H1 (cell line): ENCODE data around the gene ANKS1B. TPM values are rescaled to one million over a fixed set of nuclear protein-coding genes. Genes with fewer than 3 reads are reported as not detected.

Source experiments
- CTCF ChIA-PET: fragments of 300-600 bp; sonication (Branson Sonifier 250); formaldehyde crosslinking; loops from one replicate; lab custom pipeline; 2021; ENCODE audit not compliant: partially characterized antibody; lab: Charles Lee
- POLR2A ChIA-PET: fragments of 300-600 bp; sonication (Branson Sonifier 250); formaldehyde crosslinking; loops from one replicate; lab custom pipeline; 2021; ENCODE audit warnings: inconsistent platforms; ENCODE audit not compliant: partially characterized antibody; lab: Charles Lee
- DNase-seq, 2 experiments: peaks; one replicate each; pipeline versions ENCODE4 v3.0.0 to v3.0.0-alpha.2; 2010 to 2022; ENCODE audit warnings: low spot score in 2 of 2, low read depth in 1 of 2, mixed read lengths in 1 of 2
- FAIRE-seq: peaks from 2 replicates; lab custom pipeline; 2011; peaks lifted over from hg19 to GRCh38; lab: Jason Lieb, UNC
- H2AFZ ChIP-seq: 2 replicates; pipeline ENCODE4 v1.8.1; 2012; ENCODE audit warnings: low read length, inconsistent platforms
- H2AK5ac ChIP-seq: 2 replicates; pipeline ENCODE4 v1.6.1; 2013; ENCODE audit warnings: low read depth, low read length
- H2BK120ac ChIP-seq: replicated peaks from 2 replicates; pipeline ENCODE3; 2013; ENCODE audit warnings: low read depth, low read length, inconsistent platforms
- H2BK12ac ChIP-seq: 2 replicates; pipeline ENCODE4 v1.6.1; 2013; ENCODE audit warnings: low read depth, low read length
- H2BK15ac ChIP-seq: 2 replicates; pipeline ENCODE4 v1.6.1; 2013; ENCODE audit warnings: low read length
- H2BK20ac ChIP-seq: 2 replicates; pipeline ENCODE4 v1.6.1; 2013; ENCODE audit warnings: low read length
- H2BK5ac ChIP-seq: 2 replicates; pipeline ENCODE4 v1.6.1; 2013; ENCODE audit warnings: low read depth, low read length
- H3K14ac ChIP-seq: 2 replicates; pipeline ENCODE4 v1.6.1; 2013; ENCODE audit warnings: inconsistent platforms; ENCODE audit not compliant: insufficient read length
- H3K18ac ChIP-seq: 2 replicates; pipeline ENCODE4 v1.6.1; 2013; ENCODE audit warnings: low read length; ENCODE audit errors: extremely low read depth
- H3K23ac ChIP-seq: 2 replicates; pipeline ENCODE4 v1.6.1; 2013; ENCODE audit warnings: inconsistent platforms; ENCODE audit not compliant: insufficient read length
- H3K23me2 ChIP-seq: 2 replicates; pipeline ENCODE4 v1.6.1; 2013; ENCODE audit warnings: low read depth, low read length
- H3K27ac ChIP-seq: 2 replicates; pipeline ENCODE4 v1.6.1; 2011; ENCODE audit warnings: low read depth, low read length, inconsistent platforms
- H3K27me3 ChIP-seq, 4 experiments: replicated peaks in 1 of 4; 1 replicate in 1 of 4; 2 replicates in 3 of 4; pipeline versions ENCODE4 v1.6.1 to v1.8.1; 2011 to 2013; ENCODE audit warnings: low read length in 3 of 4, mild to moderate bottlenecking in 3 of 4, inconsistent platforms in 2 of 4, mixed read lengths in 2 of 4, moderate library complexity in 1 of 4; ENCODE audit not compliant: control insufficient read depth in 3 of 4, insufficient read depth in 3 of 4; ENCODE audit errors: extremely low read depth in 1 of 4
- H3K36me3 ChIP-seq, 4 experiments: 2 replicates each; pipeline versions ENCODE4 v1.6.1 to v1.8.1; 2011 to 2013; ENCODE audit warnings: mild to moderate bottlenecking in 4 of 4, low read length in 3 of 4, moderate library complexity in 2 of 4, control low read depth in 1 of 4, inconsistent platforms in 1 of 4; ENCODE audit not compliant: insufficient read depth in 4 of 4, control insufficient read depth in 2 of 4
- H3K4ac ChIP-seq: replicated peaks from 2 replicates; pipeline ENCODE3; 2013; ENCODE audit warnings: low read length, low read depth, mixed read lengths, inconsistent platforms; ENCODE audit not compliant: insufficient read length
- H3K4me1 ChIP-seq, 4 experiments: replicated peaks in 1 of 4; 1 replicate in 1 of 4; 2 replicates in 3 of 4; pipeline versions ENCODE4 v1.6.1 to v1.8.1; 2011 to 2013; ENCODE audit warnings: low read length in 3 of 4, inconsistent platforms in 2 of 4, mixed read lengths in 1 of 4; ENCODE audit not compliant: insufficient read depth in 4 of 4, control insufficient read depth in 3 of 4
- H3K4me2 ChIP-seq, 2 experiments: 2 replicates each; pipeline versions ENCODE4 v1.6.1 to v1.8.1; 2011 to 2013; ENCODE audit warnings: low read depth in 2 of 2, low read length in 2 of 2, control low read depth in 1 of 2, inconsistent platforms in 1 of 2, mild to moderate bottlenecking in 1 of 2; ENCODE audit not compliant: insufficient read depth in 1 of 2
- H3K4me3 ChIP-seq, 4 experiments: fragments of 200-600, 300-600 bp in 1 of 4; sonication (generic), shearing (Covaris generic), sonication (Bioruptor Twin) in 1 of 4; 2 replicates each; pipeline versions ENCODE4 v1.5.1 to v1.8.1; 2011 to 2016; ENCODE audit warnings: low read length in 4 of 4, low read depth in 3 of 4, control low read depth in 2 of 4, inconsistent platforms in 2 of 4, mild to moderate bottlenecking in 2 of 4, mixed read lengths in 1 of 4, moderate library complexity in 1 of 4; ENCODE audit not compliant: insufficient read depth in 2 of 4; ENCODE audit errors: extremely low read depth in 1 of 4
- H3K56ac ChIP-seq: replicated peaks from 2 replicates; pipeline ENCODE3; 2013; ENCODE audit warnings: low read depth, mild to moderate bottlenecking, mixed read lengths, low read length, inconsistent platforms; ENCODE audit not compliant: insufficient read length
- H3K79me1 ChIP-seq: 2 replicates; pipeline ENCODE4 v1.6.1; 2013; ENCODE audit warnings: low read depth, low read length, control low read depth
- H3K79me2 ChIP-seq, 2 experiments: 2 replicates each; pipeline versions ENCODE4 v1.6.1 to v1.8.1; 2012 to 2013; ENCODE audit warnings: low read length in 2 of 2, mild to moderate bottlenecking in 2 of 2, inconsistent platforms in 1 of 2; ENCODE audit not compliant: insufficient read depth in 2 of 2, control insufficient read depth in 1 of 2
- H3K9ac ChIP-seq, 4 experiments: replicated peaks in 1 of 4; 1 replicate in 1 of 4; 2 replicates in 3 of 4; pipeline versions ENCODE4 v1.6.1 to v1.8.1; 2011 to 2013; ENCODE audit warnings: low read depth in 3 of 4, low read length in 3 of 4, control low read depth in 2 of 4, mild to moderate bottlenecking in 2 of 4, moderate library complexity in 2 of 4, inconsistent platforms in 1 of 4; ENCODE audit errors: extremely low read depth in 1 of 4
- H3K9me3 ChIP-seq, 2 experiments: 2 replicates each; pipeline versions ENCODE4 v1.6.1 to v1.8.1; 2012 to 2013; ENCODE audit warnings: mild to moderate bottlenecking in 2 of 2, moderate library complexity in 2 of 2, control low read depth in 1 of 2, inconsistent platforms in 1 of 2, low read depth in 1 of 2, low read length in 1 of 2, mixed read lengths in 1 of 2; ENCODE audit not compliant: insufficient read depth in 2 of 2
- H4K20me1 ChIP-seq, 2 experiments: replicated peaks in 1 of 2; 2 replicates each; pipeline versions ENCODE3 to v1.8.1; 2011 to 2013; ENCODE audit warnings: inconsistent platforms in 2 of 2, low read length in 2 of 2, mild to moderate bottlenecking in 1 of 2; ENCODE audit not compliant: insufficient read depth in 2 of 2, control insufficient read depth in 1 of 2
- H4K5ac ChIP-seq: 2 replicates; pipeline ENCODE4 v1.6.1; 2013; ENCODE audit warnings: low read length, low read depth, mixed read lengths, inconsistent platforms; ENCODE audit not compliant: insufficient read length
- H4K8ac ChIP-seq: 2 replicates; pipeline ENCODE4 v1.8.0; 2013; ENCODE audit warnings: mild to moderate bottlenecking, moderate library complexity, low read length, inconsistent platforms; ENCODE audit not compliant: insufficient read depth; ENCODE audit errors: extremely low read depth
- H4K91ac ChIP-seq: replicated peaks from 2 replicates; pipeline ENCODE3; 2013; ENCODE audit warnings: low read length, mixed read lengths, inconsistent platforms; ENCODE audit not compliant: insufficient read length
- JUND ChIP-seq: IDR thresholded peaks from 2 replicates; pipeline ENCODE4 v1.6.1; 2011; ENCODE audit warnings: mild to moderate bottlenecking, improper control_type of control experiment, low read length
- WGBS, 2 experiments: shearing (Covaris generic) in 1 of 2; methylation state at CpG; one replicate each; pipeline versions ENCODE4 v1.1.6 to v1.1.7; 2013 to 2015; ENCODE audit warnings: low lambda C conversion rate in 2 of 2, mixed read lengths in 2 of 2, inconsistent platforms in 1 of 2, low coverage in 1 of 2, missing lambda C conversion rate in 1 of 2; ENCODE audit not compliant: insufficient replicate concordance in 2 of 2, insufficient coverage in 1 of 2, insufficient read length in 1 of 2; ENCODE audit errors: extremely low coverage in 1 of 2, missing lambda C conversion rate in 1 of 2; 5-methylcytosine and 5-hydroxymethylcytosine counted together
- polyA plus RNA-seq, 7 experiments: library from polyadenylated mRNA; depleted of rRNA in 3 of 7; stranded (reverse) in 5 of 7; unstranded in 2 of 7; fragments of >200 nt in 5 of 7; fragments of 200-250 nt in 2 of 7; gene quantifications; 1 replicate in 5 of 7; 2 replicates in 1 of 7; 4 replicates in 1 of 7; pipeline versions ENCODE4 v1.2.1 to v1.2.3, GENCODE V29; 2011 to 2013; ENCODE audit warnings: missing spikeins in 2 of 7, mixed read lengths in 2 of 7
- total RNA-seq: library from RNA; stranded (reverse); fragmentation: NEBNext Ultra II Directional; extraction: Animal tissue kit (Norgen Biotek cat#: 25700); gene quantifications from 2 replicates; pipeline ENCODE4 v1.2.1, GENCODE V29; 2021

Gene ANKS1B
- total and polyA plus RNA-seq, 2 of the 8 experiments (the other 6 are each of a cell fraction or from before 2014, with no cell fraction given) = 2.7 to 6.1 TPM

DNA sequence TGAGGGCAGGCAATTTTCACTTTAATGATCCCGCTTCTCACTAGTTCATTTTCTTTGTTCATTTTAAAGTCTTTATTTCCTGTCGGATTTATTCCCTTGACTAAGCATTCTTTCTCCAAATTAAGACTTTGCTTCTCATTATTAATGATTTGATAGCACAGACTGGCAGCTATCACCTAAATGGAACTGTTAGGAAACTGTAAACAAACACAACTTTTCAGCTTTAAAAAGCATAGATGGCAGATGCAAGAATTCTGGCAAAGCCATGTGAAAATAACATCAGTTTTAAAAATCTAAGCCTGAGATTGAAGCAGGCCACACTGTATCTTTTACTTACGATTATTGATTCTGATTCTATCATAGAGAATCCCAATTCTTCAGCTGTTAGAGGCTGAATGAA lies 225.7 kb downstream of the ANKS1B start:
- H3K4me1 ChIP-seq = no peaks in the 10 kb centered on the region
- WGBS, 2 experiments = 92% methylated on average over 3 of the region's 3 CpGs; no CpG with 5 or more reads in 1 of the 2 experiments
- no peak for TF ChIP-seq JUND

More for the DNA sequence above, 225.7 kb downstream of the ANKS1B start:
- Histone ChIP-seq H2BK15ac (no peak overlapping the region), H4K91ac (no peak overlapping the region), H3K4me3 (no peak overlapping the region), H3K9me3 (no peaks in the 10 kb centered on the region), H4K20me1 (no peaks in the 10 kb centered on the region), H4K5ac (no peak overlapping the region), H3K23me2 (no peaks in the 10 kb centered on the region), H2AFZ (no peak overlapping the region), H3K4me2 (no peak overlapping the region), H3K79me1 (no peaks in the 10 kb centered on the region), H3K9ac (no peak overlapping the region), H2BK12ac (no peak overlapping the region), H3K79me2 (no peaks in the 10 kb centered on the region), H3K36me3 (no peaks in the 10 kb centered on the region), H2AK5ac (no peak overlapping the region), H2BK120ac (no peak overlapping the region), H3K27ac (no peak overlapping the region), H3K56ac (no peak overlapping the region), H3K27me3 (no peaks in the 10 kb centered on the region), H3K14ac (no peak overlapping the region), H3K4ac (no peak overlapping the region), H4K8ac (no peak overlapping the region), H2BK20ac (no peak overlapping the region), H3K23ac (no peak overlapping the region), H2BK5ac (no peak overlapping the region), H3K18ac (no peak overlapping the region)
- ChIA-PET POLR2A (no interaction called here), CTCF (interaction anchor here (0.8 to 2.1 kb wide), 3 partner anchors 9 to 369 kb away, joined by 3 to 5 read pairs (median 3); no protein-coding TSS in a partner anchor)
- DNase-seq = no peak
- no peak for FAIRE-seq
